GM18951 (cell line): ENCODE measurements around the gene TUSC1.
"Not testable (repeated sequence)": the region's sequence is repeated elsewhere in the genome, so short reads cannot be mapped to it uniquely, and the experiment has no call there.

ENCODE experiments used
- POLR2A ChIP-seq: IDR thresholded peaks from 4 replicates; pipeline ENCODE4 v1.6.1; 2011; ENCODE audit warnings: mild to moderate bottlenecking; ENCODE audit not compliant: insufficient read length, insufficient read depth; ENCODE audit errors: extremely low read depth
- in situ Hi-C: fragments of 300-500 bp; cut with MboI; formaldehyde crosslinking; loops from one replicate; pipeline ENCODE4 v1.12.0; 2022; ENCODE audit warnings: low sequenced_read_pairs, mixed read lengths, inconsistent platforms; ENCODE audit not compliant: unreplicated experiment

Gene TUSC1

GRCh38 chr9:25678147-25678666, at the start of gene TUSC1:
TUSC1 (minus strand) TSS chr9:25678444; CDS start chr9:25678312, 132 bp downstream.
- in situ Hi-C loops = no loop called here
- no peak for TF ChIP-seq POLR2A

- TF ChIP-seq POLR2A = no peak
- in situ Hi-C loops = no loop called here
These were observed 48.7 kb upstream of the TUSC1 start for GRCh38 chr9:25726871-25727410.

GRCh38 chr9:25724424-25724823, 46.2 kb upstream of the TUSC1 start:
- no peak for TF ChIP-seq POLR2A

GRCh38 chr9:25716220-25716872, 38.1 kb upstream of the TUSC1 start:
- in situ Hi-C loops = no loop called here
- TF ChIP-seq POLR2A = no peak

More at GRCh38 chr9:25724424-25724823, 46.2 kb upstream of the TUSC1 start:
- in situ Hi-C loops = no loop called here

- in situ Hi-C loops = no loop called here
- no peak for TF ChIP-seq POLR2A
These were observed 31.7 kb upstream of the TUSC1 start for GRCh38 chr9:25709941-25710340.

GRCh38 chr9:25704800-25705199, 26.6 kb upstream of the TUSC1 start:
- no peak for TF ChIP-seq POLR2A
- in situ Hi-C loops = no loop called here

- no peak for TF ChIP-seq POLR2A
- in situ Hi-C loops = no loop called here
These were observed 25.6 kb upstream of the TUSC1 start for GRCh38 chr9:25703701-25704357.

GRCh38 chr9:25702536-25702935, 24.3 kb upstream of the TUSC1 start:
- in situ Hi-C loops = no loop called here
- TF ChIP-seq POLR2A = no peak

- in situ Hi-C loops = not testable (repeated sequence)
These were observed 22.7 kb upstream of the TUSC1 start for GRCh38 chr9:25700899-25701298.

- in situ Hi-C loops = no loop called here
- no peak for TF ChIP-seq POLR2A
These were observed 22.2 kb upstream of the TUSC1 start for GRCh38 chr9:25700430-25700829.

GRCh38 chr9:25691786-25692185, 13.5 kb upstream of the TUSC1 start:
- no peak for TF ChIP-seq POLR2A
- in situ Hi-C loops = no loop called here

GRCh38 chr9:25684321-25684720, 6.1 kb upstream of the TUSC1 start:
- in situ Hi-C loops = no loop called here
- TF ChIP-seq POLR2A = no peak

- no peak for TF ChIP-seq POLR2A
These were observed 3.0 kb upstream of the TUSC1 start for GRCh38 chr9:25681266-25681665.

GRCh38 chr9:25678846-25679360, 659 bp upstream of the TUSC1 start:
- in situ Hi-C loops = no loop called here
- no peak for TF ChIP-seq POLR2A

More at GRCh38 chr9:25681266-25681665, 3.0 kb upstream of the TUSC1 start:
- in situ Hi-C loops = no loop called here
